ENCODE measurements around the gene PRKCG.
"Not testable (repeated sequence)": the region's sequence is repeated elsewhere in the genome, so short reads cannot be mapped to it uniquely, and the experiment has no call there.

Gene PRKCG

GRCh38 chr19:53865918-53866864 is 15.8 kb upstream of the PRKCG start:
- H3K36me3 ChIP-seq (ENCODE audit: control insufficient read depth, insufficient read depth, low read length): peaks cover 2% of the 10 kb centered on the region
- no peaks in the 10 kb centered on the region for H3K27me3 ChIP-seq (ENCODE audit: control insufficient read depth, insufficient read depth, low read length)
- H3K9me3 ChIP-seq (ENCODE audit: control insufficient read depth, insufficient read depth, low read length): no peaks in the 10 kb centered on the region
- peak overlapping the region; percentile 79 for H3K4me3 ChIP-seq (ENCODE audit: low read depth, low read length)
- H3K9ac ChIP-seq (ENCODE audit: low read depth, low read length): peak overlapping the region; percentile 32
- H3K4me1 ChIP-seq (ENCODE audit: control insufficient read depth, insufficient read depth, low read length): peaks cover 4% of the 10 kb centered on the region

GRCh38 chr19:53866865-53867224 is 15.2 kb upstream of the PRKCG start:
- H3K4me3 ChIP-seq (ENCODE audit: low read depth, low read length): peak overlapping the region; percentile 79
- H3K4me1 ChIP-seq (ENCODE audit: control insufficient read depth, insufficient read depth, low read length): peaks cover 4% of the 10 kb centered on the region

GRCh38 chr19:53867225-53868090 is 14.5 kb upstream of the PRKCG start, which contains the start of gene MYADM:
Gene MYADM, plus strand, starts transcription at chr19:53867883. Its CDS starts 5,647 bp downstream, at chr19:53873530.
- Histone ChIP-seq H3K9me3 (ENCODE audit: control insufficient read depth, insufficient read depth, low read length) (no peaks in the 10 kb centered on the region), H3K4me3 (ENCODE audit: low read depth, low read length) (peak within 1 kb of the TSS; percentile 95), H3K4me1 (ENCODE audit: control insufficient read depth, insufficient read depth, low read length) (peaks cover 4% of the 10 kb centered on the region), H3K36me3 (ENCODE audit: control insufficient read depth, insufficient read depth, low read length) (peaks cover 5% of the 10 kb centered on the region), H3K27me3 (ENCODE audit: control insufficient read depth, insufficient read depth, low read length) (no peaks in the 10 kb centered on the region), H3K9ac (ENCODE audit: low read depth, low read length) (peak within 1 kb of the TSS; percentile 68)

More at GRCh38 chr19:53866865-53867224, 15.2 kb upstream of the PRKCG start:
- H3K9ac ChIP-seq (ENCODE audit: low read depth, low read length): peak overlapping the region; percentile 32
- H3K9me3 ChIP-seq (ENCODE audit: control insufficient read depth, insufficient read depth, low read length): no peaks in the 10 kb centered on the region
- no peaks in the 10 kb centered on the region for H3K27me3 ChIP-seq (ENCODE audit: control insufficient read depth, insufficient read depth, low read length)
- peaks cover 4% of the 10 kb centered on the region for H3K36me3 ChIP-seq (ENCODE audit: control insufficient read depth, insufficient read depth, low read length)

- peaks cover 11% of the 10 kb centered on the region for H3K36me3 ChIP-seq (ENCODE audit: control insufficient read depth, insufficient read depth, low read length)
- H3K27me3 ChIP-seq (ENCODE audit: control insufficient read depth, insufficient read depth, low read length): no peaks in the 10 kb centered on the region
- no peaks in the 10 kb centered on the region for H3K9me3 ChIP-seq (ENCODE audit: control insufficient read depth, insufficient read depth, low read length)
- peak overlapping the region; percentile 68 for H3K9ac ChIP-seq (ENCODE audit: low read depth, low read length)
- peaks cover 4% of the 10 kb centered on the region for H3K4me1 ChIP-seq (ENCODE audit: control insufficient read depth, insufficient read depth, low read length)
- H3K4me3 ChIP-seq (ENCODE audit: low read depth, low read length): peak overlapping the region; percentile 95
These were observed 13.7 kb upstream of the PRKCG start for GRCh38 chr19:53868091-53868891.

GRCh38 chr19:53868892-53869804 is 12.8 kb upstream of the PRKCG start:
- Histone ChIP-seq H3K4me1 (ENCODE audit: control insufficient read depth, insufficient read depth, low read length) (peaks cover 4% of the 10 kb centered on the region), H3K9me3 (ENCODE audit: control insufficient read depth, insufficient read depth, low read length) (no peaks in the 10 kb centered on the region), H3K36me3 (ENCODE audit: control insufficient read depth, insufficient read depth, low read length) (peaks cover 19% of the 10 kb centered on the region), H3K27me3 (ENCODE audit: control insufficient read depth, insufficient read depth, low read length) (no peaks in the 10 kb centered on the region), H3K4me3 (ENCODE audit: low read depth, low read length) (peak overlapping the region; percentile 95), H3K9ac (ENCODE audit: low read depth, low read length) (peak overlapping the region; percentile 73)

- not testable (repeated sequence) for H3K27me3 ChIP-seq (ENCODE audit: control insufficient read depth, insufficient read depth, low read length); H3K9me3 ChIP-seq (ENCODE audit: control insufficient read depth, insufficient read depth, low read length); H3K4me1 ChIP-seq (ENCODE audit: control insufficient read depth, insufficient read depth, low read length); H3K9ac ChIP-seq (ENCODE audit: low read depth, low read length)
- Histone ChIP-seq H3K36me3 (ENCODE audit: control insufficient read depth, insufficient read depth, low read length) (peaks cover 25% of the 10 kb centered on the region), H3K4me3 (ENCODE audit: low read depth, low read length) (peak overlapping the region; percentile 95)
These were observed 12.1 kb upstream of the PRKCG start for GRCh38 chr19:53869805-53870484.

GRCh38 chr19:53870485-53870844 is 11.5 kb upstream of the PRKCG start:
- H3K4me3 ChIP-seq (ENCODE audit: low read depth, low read length): peak overlapping the region; percentile 43
- peaks cover 27% of the 10 kb centered on the region for H3K36me3 ChIP-seq (ENCODE audit: control insufficient read depth, insufficient read depth, low read length)
- peaks cover 4% of the 10 kb centered on the region for H3K4me1 ChIP-seq (ENCODE audit: control insufficient read depth, insufficient read depth, low read length)
- no peak overlapping the region for H3K9ac ChIP-seq (ENCODE audit: low read depth, low read length)
- H3K27me3 ChIP-seq (ENCODE audit: control insufficient read depth, insufficient read depth, low read length): no peaks in the 10 kb centered on the region
- H3K9me3 ChIP-seq (ENCODE audit: control insufficient read depth, insufficient read depth, low read length): no peaks in the 10 kb centered on the region

- H3K4me1 ChIP-seq (ENCODE audit: control insufficient read depth, insufficient read depth, low read length): peaks cover 4% of the 10 kb centered on the region
- no peak overlapping the region for H3K9ac ChIP-seq (ENCODE audit: low read depth, low read length)
- no peaks in the 10 kb centered on the region for H3K9me3 ChIP-seq (ENCODE audit: control insufficient read depth, insufficient read depth, low read length)
- peaks cover 29% of the 10 kb centered on the region for H3K36me3 ChIP-seq (ENCODE audit: control insufficient read depth, insufficient read depth, low read length)
- no peak overlapping the region for H3K4me3 ChIP-seq (ENCODE audit: low read depth, low read length)
- H3K27me3 ChIP-seq (ENCODE audit: control insufficient read depth, insufficient read depth, low read length): no peaks in the 10 kb centered on the region
These were observed 10.5 kb upstream of the PRKCG start for GRCh38 chr19:53871454-53871853.

GRCh38 chr19:53872762-53873161 is 9.2 kb upstream of the PRKCG start:
- Histone ChIP-seq H3K36me3 (ENCODE audit: control insufficient read depth, insufficient read depth, low read length) (peaks cover 29% of the 10 kb centered on the region), H3K4me3 (ENCODE audit: low read depth, low read length) (no peak overlapping the region), H3K9ac (ENCODE audit: low read depth, low read length) (no peak overlapping the region)

More at GRCh38 chr19:53872762-53873161, 9.2 kb upstream of the PRKCG start:
- no peaks in the 10 kb centered on the region for H3K27me3 ChIP-seq (ENCODE audit: control insufficient read depth, insufficient read depth, low read length)
- no peaks in the 10 kb centered on the region for H3K9me3 ChIP-seq (ENCODE audit: control insufficient read depth, insufficient read depth, low read length)
- H3K4me1 ChIP-seq (ENCODE audit: control insufficient read depth, insufficient read depth, low read length): peaks cover 4% of the 10 kb centered on the region

All from iPS-15b (cell line).